HepG2 (cell line): Measurements from ENCODE around the gene REPIN1. TPM values are rescaled to one million over a fixed set of nuclear protein-coding genes. Genes with fewer than 3 reads are reported as not detected.

Experiments used
- CBX1 ChIP-seq: IDR thresholded peaks from one replicate; pipeline ENCODE4 v1.6.1; 2016; ENCODE audit warnings: antibody characterized with exemption, low read depth
- DNMT3B ChIP-seq: conservative IDR thresholded peaks from 2 replicates; pipeline ENCODE4 v1.6.1; 2016; ENCODE audit warnings: missing biosample characterization, control low read depth
- E2F2 ChIP-seq: sonication (generic); formaldehyde crosslinking; IDR thresholded peaks from 2 replicates; pipeline ENCODE4 v1.4.0; 2020; ENCODE audit warnings: missing genetic modification reagents, borderline replicate concordance
- ERF ChIP-seq: IDR thresholded peaks from 2 replicates; pipeline ENCODE4 v1.6.1; 2018; ENCODE audit warnings: missing biosample characterization, missing genetic modification reagents
- HIVEP1 ChIP-seq: sonication (generic); formaldehyde crosslinking; IDR thresholded peaks from 2 replicates; pipeline ENCODE4 v1.4.0; 2020; ENCODE audit warnings: mild to moderate bottlenecking, missing genetic modification reagents
- LBX2 ChIP-seq: sonication (generic); formaldehyde crosslinking; IDR thresholded peaks from 2 replicates; pipeline ENCODE4 v1.5.0; 2020; ENCODE audit warnings: missing genetic modification reagents, mild to moderate bottlenecking, borderline replicate concordance
- MTA1 ChIP-seq: sonication (generic); formaldehyde crosslinking; IDR thresholded peaks from 2 replicates; pipeline ENCODE4 v1.4.0; 2020; ENCODE audit warnings: missing genetic modification reagents, mild to moderate bottlenecking, borderline replicate concordance
- NFRKB ChIP-seq: fragments of 450-650 bp; IDR thresholded peaks from 2 replicates; pipeline ENCODE4 v1.6.1; 2017
- PAWR ChIP-seq: sonication (generic); formaldehyde crosslinking; IDR thresholded peaks from 2 replicates; pipeline ENCODE4 v1.4.0; 2020; ENCODE audit warnings: missing genetic modification reagents, mild to moderate bottlenecking, borderline replicate concordance
- ZBTB10 ChIP-seq: sonication (generic); formaldehyde crosslinking; IDR thresholded peaks from 2 replicates; pipeline ENCODE4 v1.4.0; 2020; ENCODE audit warnings: missing genetic modification reagents, borderline replicate concordance
- ZBTB33 ChIP-seq: sonication (generic); formaldehyde crosslinking; IDR thresholded peaks from 2 replicates; pipeline ENCODE4 v1.4.0; 2020; ENCODE audit warnings: missing genetic modification reagents
- ZFP82 ChIP-seq: sonication (generic); formaldehyde crosslinking; IDR thresholded peaks from 2 replicates; pipeline ENCODE4 v1.5.1; 2020; ENCODE audit warnings: mild to moderate bottlenecking, missing genetic modification reagents, borderline replicate concordance
- ZNF331 ChIP-seq: sonication (generic); formaldehyde crosslinking; IDR thresholded peaks from 2 replicates; pipeline ENCODE4 v1.4.0; 2020; ENCODE audit warnings: missing genetic modification reagents
- ZNF362 ChIP-seq: sonication (generic); formaldehyde crosslinking; IDR thresholded peaks from 2 replicates; pipeline ENCODE4 v1.4.0; 2020; ENCODE audit warnings: missing genetic modification reagents, mild to moderate bottlenecking, borderline replicate concordance
- ZNF501 ChIP-seq: sonication (generic); formaldehyde crosslinking; IDR thresholded peaks from 2 replicates; pipeline ENCODE4 v1.5.1; 2020; ENCODE audit warnings: mild to moderate bottlenecking, moderate library complexity, missing genetic modification reagents
- ZNF580 ChIP-seq: IDR thresholded peaks from 2 replicates; pipeline ENCODE4 v1.6.1; 2016; ENCODE audit warnings: low read depth, borderline replicate concordance
- ZNF644 ChIP-seq: IDR thresholded peaks from 2 replicates; pipeline ENCODE4 v1.6.1; 2016; ENCODE audit warnings: low read depth
- ZNF678 ChIP-seq: sonication (generic); formaldehyde crosslinking; IDR thresholded peaks from 2 replicates; pipeline ENCODE4 v1.4.0; 2020; ENCODE audit warnings: mild to moderate bottlenecking, missing genetic modification reagents
- ZNF691 ChIP-seq: sonication (generic); formaldehyde crosslinking; IDR thresholded peaks from 2 replicates; pipeline ENCODE4 v1.4.0; 2020; ENCODE audit warnings: missing genetic modification reagents, low read depth, mild to moderate bottlenecking, borderline replicate concordance
- ZSCAN25 ChIP-seq: sonication (generic); formaldehyde crosslinking; IDR thresholded peaks from 2 replicates; pipeline ENCODE4 v1.8.0; 2022; ENCODE audit warnings: mild to moderate bottlenecking, missing genetic modification reagents
- polyA plus RNA-seq, 8 experiments: library from polyadenylated mRNA; depleted of rRNA in 3 of 8; stranded (reverse) in 7 of 8; unstranded in 1 of 8; fragments of >200 nt; fragmentation: Illumina TruSeq in 4 of 8; extraction: Trizol in 4 of 8; gene quantifications; 2 replicates each; pipeline versions ENCODE4 v1.2.1 to v1.2.3, GENCODE V29; 2011 to 2016; ENCODE audit warnings: low read depth in 4 of 8, missing spikeins in 1 of 8, mixed read lengths in 1 of 8; ENCODE audit not compliant: insufficient read depth in 1 of 8
- total RNA-seq, 5 experiments: library from RNA; depleted of rRNA; stranded (reverse); fragments of >200 nt; fragmentation: Illumina TruSeq; extraction: Trizol; gene quantifications; 2 replicates each; pipeline ENCODE4 v1.2.3, GENCODE V29; 2016; ENCODE audit warnings: low read depth in 1 of 5

Gene REPIN1
- total and polyA plus RNA-seq, 2 of the 13 experiments (the other 11 are each of a cell fraction or from before 2014, with no cell fraction given) = 69.9 to 108 TPM

- TF ChIP-seq NFRKB (no peak), ZNF644 (CRISPR knock-in tag) (0 out of 2 replicates have a peak, but pooled peaks have one; percentile 47), E2F2 (CRISPR knock-in tag) (0 out of 2 replicates have a peak, but pooled peaks have one; percentile 39), ZFP82 (CRISPR knock-in tag) (no peak), CBX1 (peak; percentile 70), ZNF331 (peak; percentile 98), DNMT3B (CRISPR knock-in tag) (no peak), ZNF501 (CRISPR knock-in tag) (peak; percentile 94), ZBTB10 (CRISPR knock-in tag) (peak; percentile 67; the same call in 1 of the 2 replicates), LBX2 (peak; percentile 45; the same call in 1 of the 2 replicates), HIVEP1 (CRISPR knock-in tag) (peak; percentile 80), ZNF678 (CRISPR knock-in tag) (no peak), ZNF691 (CRISPR knock-in tag) (peak; percentile 96), MTA1 (peak; percentile 87; the same call in 1 of the 2 replicates), ZNF580 (peak; percentile 99), ZSCAN25 (CRISPR knock-in tag) (peak; percentile 93), ZBTB33 (CRISPR knock-in tag) (peak; percentile 87), ERF (CRISPR knock-in tag) (peak; percentile 98), ZNF362 (peak; percentile 73; the same call in 1 of the 2 replicates), PAWR (CRISPR knock-in tag) (no peak)
Observed at GRCh38 chr7:150388709-150389531, 20.3 kb downstream of the REPIN1 start (continued).
